ENCODE measurements around the gene LRRC37B.
"Not testable (repeated sequence)": the region's sequence is repeated elsewhere in the genome, so short reads cannot be mapped to it uniquely, and the experiment has no call there.

DNA sequence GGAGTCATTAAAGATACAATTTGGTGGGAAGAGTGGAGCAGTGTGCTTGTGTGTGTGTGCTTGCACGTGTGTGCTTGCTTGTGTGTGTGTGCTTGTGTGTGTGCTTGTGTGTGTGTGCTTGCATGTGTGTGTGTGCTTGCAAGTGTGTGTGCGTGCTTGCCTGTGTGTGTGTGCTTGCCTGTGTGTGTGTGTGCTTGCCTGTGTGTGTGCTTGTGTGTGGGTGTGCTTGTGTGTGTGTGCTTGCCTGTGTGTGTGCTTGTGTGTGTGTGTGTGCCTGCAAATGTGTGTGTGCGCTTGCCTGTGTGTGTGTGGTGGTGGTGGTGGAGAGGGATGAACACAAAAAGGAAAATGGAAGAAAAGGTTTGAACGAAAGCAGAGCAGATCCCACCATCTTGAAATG lies 20.1 kb downstream of the LRRC37B start:
- not testable (repeated sequence) for TF ChIP-seq CTCF, POLR2A (IDR thresholded peaks at IDR 0.05)

All from gastroesophageal sphincter (tissue), 3 donors.